ENCODE data around the gene FUBP1. TPM values are rescaled to one million over a fixed set of nuclear protein-coding genes. Genes with fewer than 3 reads are reported as not detected.

FUBP1 gene
- total RNA-seq, 2 experiments from 2014 or later, result 235 to 239 TPM

DNA sequence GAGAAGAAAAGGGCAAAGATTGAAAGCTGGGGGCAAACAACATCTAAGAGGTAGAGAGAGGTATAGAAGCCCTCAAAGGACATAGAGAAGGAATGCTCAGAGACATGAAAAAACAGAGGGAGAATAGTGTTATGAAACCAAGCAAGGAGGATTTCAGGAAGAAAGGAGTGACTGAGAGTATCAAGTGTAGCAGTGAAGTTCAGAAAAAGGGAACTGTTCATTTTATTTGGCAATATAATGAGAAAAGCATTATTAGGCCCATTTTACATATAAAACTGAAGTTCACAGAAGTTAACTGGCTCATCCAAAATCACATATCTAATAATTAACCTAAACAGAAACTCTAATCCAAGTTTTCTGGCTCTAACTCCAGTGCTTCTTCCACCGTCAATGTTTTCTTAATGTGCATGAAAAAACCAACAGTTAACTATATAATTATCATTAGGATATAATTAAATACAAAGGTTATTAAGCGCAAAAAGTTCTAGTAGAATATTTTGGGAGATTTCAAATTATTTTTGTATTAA is 72.8 kb downstream of the FUBP1 start:
- POLR2A ChIA-PET, result interaction anchor here (0.5 kb wide), 1 partner anchor 17 kb away, joined by 3 read pairs; no protein-coding TSS in a partner anchor
- CTCF ChIA-PET, result no interaction called here

DNA sequence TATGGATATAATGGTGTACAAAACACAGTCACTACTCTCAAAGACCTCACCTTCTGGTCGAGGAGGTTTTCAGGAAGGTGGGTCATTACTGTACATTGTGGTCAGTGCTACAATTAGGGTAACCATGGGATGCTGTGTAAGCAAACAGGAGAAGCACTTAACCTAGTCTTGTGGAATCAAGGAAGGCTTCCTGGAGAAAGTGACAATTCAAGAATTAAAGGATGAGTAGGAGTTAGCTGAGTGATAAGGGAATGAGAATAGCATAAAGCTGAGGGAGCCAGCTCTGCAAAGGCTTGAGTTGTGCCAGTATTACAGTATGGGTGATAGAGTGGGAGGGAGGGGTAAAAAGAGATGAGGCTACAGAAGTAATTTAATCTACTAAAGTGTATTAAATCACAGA is 73.3 kb downstream of the FUBP1 start:
- POLR2A ChIA-PET, result interaction anchor here (0.5 kb wide), 1 partner anchor 18 kb away, joined by 3 read pairs; no protein-coding TSS in a partner anchor
- CTCF ChIA-PET, result no interaction called here

DNA sequence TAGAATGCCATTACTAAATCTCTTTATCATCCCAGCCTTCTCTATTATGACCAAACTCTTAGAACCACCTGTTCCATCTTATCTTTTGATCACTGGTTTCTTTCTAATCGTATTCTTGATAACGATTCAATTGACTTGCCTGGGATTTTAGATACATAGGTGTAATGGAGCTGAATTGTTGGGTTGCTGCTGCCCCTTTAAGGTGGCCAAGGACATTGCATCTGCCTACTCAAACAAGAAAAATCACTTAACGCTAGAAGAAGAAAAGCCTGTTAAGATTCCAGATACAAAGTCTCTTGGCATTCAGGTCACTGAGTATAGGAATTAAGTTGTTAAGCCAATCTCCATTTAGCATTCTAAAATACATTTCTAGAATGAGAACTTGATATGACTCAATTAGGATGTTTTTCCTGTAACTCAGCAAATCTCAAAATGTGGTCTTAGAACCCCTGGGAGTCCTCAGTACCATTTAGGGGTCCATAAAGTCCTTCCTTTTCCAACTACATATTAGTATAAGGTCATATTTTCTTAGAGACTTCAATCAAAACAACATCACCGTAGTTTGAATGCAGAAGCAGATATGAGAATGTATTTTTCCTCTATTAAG is 78.1 kb downstream of the FUBP1 start:
- POLR2A ChIA-PET, result no interaction called here
- CTCF ChIA-PET, result no interaction called here

DNA sequence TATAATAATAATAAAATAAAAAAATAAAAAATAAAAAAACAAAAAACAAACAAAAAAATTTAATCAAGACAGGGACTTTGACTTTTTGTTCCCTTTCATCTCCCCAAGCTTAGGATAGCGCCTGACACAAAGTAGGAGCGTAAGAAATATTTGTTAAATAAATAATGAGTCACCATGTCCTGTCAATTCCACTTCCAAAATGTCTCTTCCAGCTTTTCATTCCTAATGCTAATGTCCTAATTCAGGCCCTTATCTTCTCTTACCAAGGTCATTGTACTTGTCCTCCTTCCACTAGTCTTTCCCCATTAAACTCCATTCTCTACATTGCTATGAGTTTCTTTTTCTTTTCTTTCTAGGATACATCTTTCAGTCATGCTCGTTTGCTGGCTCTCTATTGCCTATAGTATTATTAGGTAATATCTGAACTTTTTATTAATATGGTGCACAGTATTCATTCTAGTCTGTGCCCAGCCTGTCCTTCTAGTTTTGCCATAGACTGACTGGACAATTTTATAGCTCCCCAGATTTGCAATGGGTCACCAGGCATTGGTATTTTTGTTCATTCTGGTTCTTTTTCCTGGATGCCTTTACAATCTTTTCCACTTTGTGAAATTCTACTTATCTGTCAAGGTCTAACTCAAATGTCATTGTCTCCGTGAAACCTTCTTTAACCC is 79.1 kb downstream of the FUBP1 start:
- ChIA-PET CTCF (no interaction called here), POLR2A (no interaction called here)

Other genes starting within 250 kb of the FUBP1 start
- gene USP33, start 219.2 kb downstream of the FUBP1 start, total RNA-seq, result 10 to 100 TPM; 35.6 to 39.7 TPM
- gene MIGA1, start 199.4 kb downstream of the FUBP1 start, total RNA-seq, result 10 to 100 TPM in 1 of 2 experiments, 1 to 10 TPM in 1; 8.9 to 10.3 TPM
- gene NEXN, start 90.4 kb downstream of the FUBP1 start, total RNA-seq, result under 1 TPM; 0.31 to 0.55 TPM
- gene DNAJB4, start 25.9 kb upstream of the FUBP1 start, total RNA-seq, result 1 to 10 TPM; 8.2 to 9.6 TPM
- under 1 TPM; 0.13 to 0.21 TPM for gene GIPC2, start 66.9 kb upstream of the FUBP1 start, total RNA-seq

All from activated CD8-positive, alpha-beta memory T cell treated with anti-CD3 and anti-CD28 coated beads for 36 hours (primary cell).